Loucy (cell line): ENCODE results near the gene DOCK10.

Experiments
- H2AFZ ChIP-seq: fragments of 200-600 bp; sonication (generic); 2 replicates; pipeline ENCODE4 v1.6.0; 2016; ENCODE audit warnings: antibody characterized with exemption, mild to moderate bottlenecking, low read length, moderate library complexity
- H3F3A ChIP-seq: fragments of 200-600 bp; 2 replicates; pipeline ENCODE4 v1.6.0; 2016; ENCODE audit warnings: antibody characterized with exemption, low read depth, mild to moderate bottlenecking
- H3K27me3 ChIP-seq: fragments of 200-600 bp; sonication (generic); 2 replicates; pipeline ENCODE4 v1.6.1; 2014; ENCODE audit warnings: low read length, mild to moderate bottlenecking; ENCODE audit not compliant: insufficient read depth, poor library complexity, severe bottlenecking
- H3K36me3 ChIP-seq: fragments of 200-600 bp; sonication (generic); 2 replicates; pipeline ENCODE4 v1.6.1; 2016; ENCODE audit warnings: low read length; ENCODE audit not compliant: insufficient read depth
- H3K4me1 ChIP-seq: fragments of 200-600 bp; sonication (generic); 2 replicates; pipeline ENCODE4 v1.5.1; 2014; ENCODE audit warnings: low read length, mild to moderate bottlenecking; ENCODE audit not compliant: insufficient read depth, poor library complexity, severe bottlenecking
- H3K4me2 ChIP-seq: fragments of 200-600 bp; sonication (generic); 2 replicates; pipeline ENCODE4 v1.6.0; 2014; ENCODE audit warnings: antibody characterized with exemption, low read length, low read depth, mild to moderate bottlenecking; ENCODE audit not compliant: poor library complexity, severe bottlenecking
- H3K4me3 ChIP-seq: fragments of 200-600 bp; sonication (generic); 2 replicates; pipeline ENCODE4 v1.5.1; 2014; ENCODE audit warnings: low read length, mild to moderate bottlenecking, mixed read lengths; ENCODE audit not compliant: poor library complexity, severe bottlenecking
- H3K79me2 ChIP-seq: fragments of 200-600 bp; sonication (generic); 2 replicates; pipeline ENCODE4 v1.6.1; 2014; ENCODE audit warnings: low read length; ENCODE audit not compliant: insufficient read depth
- H3K9ac ChIP-seq: fragments of 200-600 bp; sonication (generic); 2 replicates; pipeline ENCODE4 v1.6.0; 2014; ENCODE audit warnings: mild to moderate bottlenecking, low read depth, low read length, moderate library complexity; ENCODE audit not compliant: poor library complexity, severe bottlenecking
- H3K9me2 ChIP-seq: fragments of 200-600 bp; sonication (generic); replicated peaks from 2 replicates; pipeline ENCODE4 v1.6.1; 2016; ENCODE audit warnings: low read depth, low read length, mixed read lengths
- H3K9me3 ChIP-seq: fragments of 200-600 bp; sonication (generic); 2 replicates; pipeline ENCODE4 v1.6.1; 2014; ENCODE audit warnings: mild to moderate bottlenecking, antibody characterized with exemption, low read length, low read depth; ENCODE audit not compliant: insufficient read depth
- H4K20me1 ChIP-seq: fragments of 200-600 bp; sonication (generic); 2 replicates; pipeline ENCODE4 v1.6.0; 2014; ENCODE audit warnings: antibody characterized with exemption, low read length, mild to moderate bottlenecking; ENCODE audit not compliant: insufficient read depth, poor library complexity, severe bottlenecking
- EZH2phosphoT487 ChIP-seq: fragments of 200-600 bp; IDR thresholded peaks from 2 replicates; pipeline ENCODE4 v1.6.1; 2018; ENCODE audit warnings: antibody characterized with exemption, mild to moderate bottlenecking, moderate library complexity, borderline replicate concordance
- TF ChIP-seq, protein P1 (sequence below): fragments of 200-600 bp; sonication (generic); conservative IDR thresholded peaks from 2 replicates; pipeline ENCODE4 v1.5.1; 2014; ENCODE audit warnings: mild to moderate bottlenecking, antibody characterized with exemption, low read length

Gene DOCK10

DNA sequence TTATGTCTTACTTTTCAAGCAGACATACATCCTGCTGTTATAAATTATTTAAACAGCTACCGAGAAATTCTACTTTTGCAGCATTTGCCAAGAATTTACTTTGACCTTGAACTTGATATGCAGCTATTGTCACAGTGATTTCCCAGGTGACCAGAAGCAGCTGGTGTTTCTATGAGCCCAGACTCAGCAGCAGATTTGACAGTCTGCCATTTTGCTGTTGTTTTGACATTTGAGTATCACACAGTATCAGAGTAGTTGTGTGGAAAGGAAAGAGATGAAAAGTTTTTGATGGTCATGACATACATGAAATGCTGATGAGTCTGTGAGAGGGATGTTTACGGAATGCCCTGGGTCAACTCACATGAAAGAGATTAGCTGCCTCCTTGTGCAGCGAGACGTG is 319.5 kb downstream of the DOCK10 start:
- Histone ChIP-seq H3K79me2 (no peaks in the 10 kb centered on the region), H3K9me3 (no peaks in the 10 kb centered on the region), H3K4me2 (no peak overlapping the region), H2AFZ (no peak overlapping the region), H3K4me3 (no peak overlapping the region), H3F3A (no peaks in the 10 kb centered on the region), H4K20me1 (no peaks in the 10 kb centered on the region), H3K36me3 (no peaks in the 10 kb centered on the region), H3K9ac (no peak overlapping the region), H3K27me3 (no peaks in the 10 kb centered on the region), H3K9me2 (no peaks in the 10 kb centered on the region), H3K4me1 (no peaks in the 10 kb centered on the region)
- TF ChIP-seq EZH2phosphoT487: no peak

DNA sequence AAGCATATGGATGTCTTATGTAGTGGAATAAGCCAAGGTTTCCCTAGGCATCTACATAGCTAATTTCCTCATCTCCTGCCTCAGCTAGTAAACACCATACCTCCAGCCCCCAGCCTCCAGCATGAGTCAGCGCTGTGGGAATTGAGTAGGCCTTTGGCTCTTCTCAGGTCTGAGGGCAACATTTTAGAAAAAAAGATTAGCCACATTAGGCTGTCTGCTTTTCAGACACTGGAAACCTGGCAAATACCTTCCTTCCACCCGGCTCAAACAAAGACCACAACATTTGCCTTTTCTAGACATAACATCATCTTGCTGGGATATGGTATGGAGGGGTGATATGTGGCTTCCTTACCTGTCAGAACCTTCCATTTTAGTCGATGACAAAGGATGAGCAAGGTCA is 320.0 kb downstream of the DOCK10 start:
- Histone ChIP-seq H3K4me2 (no peak overlapping the region), H3K4me3 (no peak overlapping the region), H3K79me2 (no peaks in the 10 kb centered on the region), H3K27me3 (no peaks in the 10 kb centered on the region), H2AFZ (no peak overlapping the region), H3K9me3 (no peaks in the 10 kb centered on the region), H3K4me1 (no peaks in the 10 kb centered on the region), H3K9ac (no peak overlapping the region), H3F3A (no peaks in the 10 kb centered on the region), H4K20me1 (no peaks in the 10 kb centered on the region), H3K36me3 (no peaks in the 10 kb centered on the region), H3K9me2 (no peaks in the 10 kb centered on the region)
- TF ChIP-seq, protein P1, sequence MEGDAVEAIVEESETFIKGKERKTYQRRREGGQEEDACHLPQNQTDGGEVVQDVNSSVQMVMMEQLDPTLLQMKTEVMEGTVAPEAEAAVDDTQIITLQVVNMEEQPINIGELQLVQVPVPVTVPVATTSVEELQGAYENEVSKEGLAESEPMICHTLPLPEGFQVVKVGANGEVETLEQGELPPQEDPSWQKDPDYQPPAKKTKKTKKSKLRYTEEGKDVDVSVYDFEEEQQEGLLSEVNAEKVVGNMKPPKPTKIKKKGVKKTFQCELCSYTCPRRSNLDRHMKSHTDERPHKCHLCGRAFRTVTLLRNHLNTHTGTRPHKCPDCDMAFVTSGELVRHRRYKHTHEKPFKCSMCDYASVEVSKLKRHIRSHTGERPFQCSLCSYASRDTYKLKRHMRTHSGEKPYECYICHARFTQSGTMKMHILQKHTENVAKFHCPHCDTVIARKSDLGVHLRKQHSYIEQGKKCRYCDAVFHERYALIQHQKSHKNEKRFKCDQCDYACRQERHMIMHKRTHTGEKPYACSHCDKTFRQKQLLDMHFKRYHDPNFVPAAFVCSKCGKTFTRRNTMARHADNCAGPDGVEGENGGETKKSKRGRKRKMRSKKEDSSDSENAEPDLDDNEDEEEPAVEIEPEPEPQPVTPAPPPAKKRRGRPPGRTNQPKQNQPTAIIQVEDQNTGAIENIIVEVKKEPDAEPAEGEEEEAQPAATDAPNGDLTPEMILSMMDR: no peak
- no peak for TF ChIP-seq EZH2phosphoT487

DNA sequence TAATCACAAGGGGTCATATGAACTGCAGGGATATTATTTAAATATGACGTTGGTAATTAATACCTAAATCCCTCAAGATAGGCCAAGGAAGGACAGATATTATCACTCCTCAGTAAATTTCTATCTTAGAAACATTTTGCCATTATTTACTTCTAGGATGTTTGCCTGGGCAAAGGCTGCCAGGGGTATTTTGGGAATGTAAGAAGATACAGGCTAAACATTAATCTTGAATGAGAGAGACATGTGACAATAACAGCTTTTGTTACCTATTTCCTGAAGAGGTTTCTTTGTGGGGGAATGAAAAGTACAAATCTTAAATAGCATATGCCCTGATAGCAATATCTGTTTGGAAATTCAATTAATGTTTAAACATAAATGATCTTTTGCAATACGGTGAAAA is 325.3 kb downstream of the DOCK10 start:
- H3K79me2 ChIP-seq: no peaks in the 10 kb centered on the region
- no peaks in the 10 kb centered on the region for H3F3A ChIP-seq
- no peaks in the 10 kb centered on the region for H3K9me2 ChIP-seq
- H4K20me1 ChIP-seq: no peaks in the 10 kb centered on the region
- H3K27me3 ChIP-seq: no peaks in the 10 kb centered on the region
- H3K4me3 ChIP-seq: no peak overlapping the region
- H2AFZ ChIP-seq: no peak overlapping the region
- H3K9ac ChIP-seq: no peak overlapping the region
- H3K36me3 ChIP-seq: no peaks in the 10 kb centered on the region
- no peak overlapping the region for H3K4me2 ChIP-seq
- no peaks in the 10 kb centered on the region for H3K9me3 ChIP-seq
- TF ChIP-seq, protein P1: no peak
- TF ChIP-seq EZH2phosphoT487: no peak
- no peaks in the 10 kb centered on the region for H3K4me1 ChIP-seq

DNA sequence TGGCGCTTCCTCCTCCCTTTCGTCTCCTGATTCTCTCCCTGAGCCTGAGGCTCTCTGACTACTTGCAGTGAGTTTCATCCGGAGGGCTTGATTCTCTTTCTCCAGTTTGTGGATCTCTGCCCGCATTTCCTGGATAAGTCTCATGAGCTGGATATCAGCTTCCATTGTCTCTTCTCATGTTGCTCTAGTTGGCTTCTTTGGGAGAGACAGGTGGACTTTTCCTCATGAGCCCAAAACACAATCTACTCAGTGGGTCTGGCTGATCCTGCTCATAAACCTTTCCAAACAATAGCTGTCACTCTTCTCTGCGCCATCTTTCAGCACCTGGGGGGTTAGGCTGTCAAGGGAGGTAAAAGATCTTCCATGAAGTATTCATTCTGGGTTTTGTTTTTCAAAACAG is 326.1 kb downstream of the DOCK10 start, which contains the start of gene CCDC195:
Gene CCDC195, minus strand, starts transcription at position 165 of the 400 bp plus-strand sequence. Its CDS starts 0 bp downstream, at position 165.
- Histone ChIP-seq H3K4me2 (no peak within 1 kb of the TSS), H3K4me3 (no peak within 1 kb of the TSS), H3K27me3 (no peaks in the 10 kb centered on the region), H3F3A (no peaks in the 10 kb centered on the region), H3K79me2 (no peaks in the 10 kb centered on the region), H3K9ac (no peak within 1 kb of the TSS), H3K4me1 (no peaks in the 10 kb centered on the region), H2AFZ (no peak within 1 kb of the TSS), H3K9me3 (no peaks in the 10 kb centered on the region), H4K20me1 (no peaks in the 10 kb centered on the region), H3K36me3 (no peaks in the 10 kb centered on the region), H3K9me2 (no peaks in the 10 kb centered on the region)
- no peak for TF ChIP-seq EZH2phosphoT487
- TF ChIP-seq, protein P1: no peak
